HCT116 (cell line): ENCODE data around the gene CACNA1E.

Source experiments
- ATF3 ChIP-seq: IDR thresholded peaks from 2 replicates; pipeline ENCODE4 v1.6.1; 2012
- CBX3 ChIP-seq: IDR thresholded peaks from 2 replicates; pipeline ENCODE4 v1.6.1; 2012; ENCODE audit warnings: low read depth
- CTCF ChIP-seq, 3 experiments: fragments of 200-600 bp in 1 of 3; sonication (generic) in 1 of 3; IDR thresholded peaks in 2 of 3; conservative IDR thresholded peaks in 1 of 3; 2 replicates each; pipeline ENCODE4 v1.5.1; 2012 to 2017; ENCODE audit warnings: low read depth in 2 of 3, low read length in 2 of 3, antibody characterized with exemption in 1 of 3, borderline replicate concordance in 1 of 3, control low read depth in 1 of 3, mild to moderate bottlenecking in 1 of 3, mixed read lengths in 1 of 3, mixed run types in 1 of 3, moderate library complexity in 1 of 3; ENCODE audit not compliant: insufficient read depth in 1 of 3
- EGR1 ChIP-seq: IDR thresholded peaks from 2 replicates; pipeline ENCODE4 v1.6.1; 2012; ENCODE audit warnings: low read depth
- ELF1 ChIP-seq: IDR thresholded peaks from 2 replicates; pipeline ENCODE4 v1.6.1; 2012; ENCODE audit warnings: low read depth, borderline replicate concordance
- EZH2 ChIP-seq: fragments of 200-600 bp; sonication (generic); IDR thresholded peaks from 2 replicates; pipeline ENCODE4 v1.6.1; 2017; ENCODE audit warnings: antibody characterized with exemption, mixed run types
- EZH2phosphoT487 ChIP-seq: fragments of 200-600 bp; IDR thresholded peaks from 2 replicates; pipeline ENCODE4 v1.6.1; 2018; ENCODE audit warnings: antibody characterized with exemption, borderline replicate concordance
- JUND ChIP-seq: IDR thresholded peaks from 2 replicates; pipeline ENCODE4 v1.6.1; 2012
- MAX ChIP-seq: IDR thresholded peaks from 2 replicates; pipeline ENCODE4 v1.6.1; 2012
- POLR2A ChIP-seq: IDR thresholded peaks from 2 replicates; pipeline ENCODE4 v1.7.0; 2011; ENCODE audit warnings: borderline replicate concordance; ENCODE audit not compliant: insufficient read depth, insufficient read length; ENCODE audit errors: extremely low read depth
- POLR2AphosphoS5 ChIP-seq: IDR thresholded peaks from 2 replicates; pipeline ENCODE4 v1.6.1; 2011; ENCODE audit warnings: mild to moderate bottlenecking, low read depth, low read length, moderate library complexity
- REST ChIP-seq: IDR thresholded peaks from 2 replicates; pipeline ENCODE4 v1.6.1; 2012; ENCODE audit warnings: low read depth
- SIN3A ChIP-seq: IDR thresholded peaks from 2 replicates; pipeline ENCODE4 v1.6.1; 2012; ENCODE audit warnings: low read depth
- SP1 ChIP-seq: IDR thresholded peaks from 2 replicates; pipeline ENCODE4 v1.6.1; 2012; ENCODE audit warnings: low read depth

- TF ChIP-seq CTCF (IDR thresholded peaks at IDR 0.05 in 2 of 3, conservative IDR thresholded peaks at IDR 0.05 in 1 of 3; ENCODE audit: borderline replicate concordance in 1 of 3, insufficient read depth in 1 of 3, low read depth in 2 of 3, low read length in 2 of 3) (no peak), POLR2AphosphoS5 (no peak), SP1 (no peak), JUND (no peak), ATF3 (no peak), REST (no peak), POLR2A (no peak), MAX (no peak), SIN3A (no peak), EZH2 (no peak), CBX3 (no peak), EZH2phosphoT487 (no peak), ELF1 (no peak), EGR1 (no peak)
Measured at GRCh38 chr1:181664543-181664942, 181.2 kb downstream of the CACNA1E start.
